ENCODE results near the gene ANKLE1. TPM values are rescaled to one million over a fixed set of nuclear protein-coding genes. Genes with fewer than 3 reads are reported as not detected.
"Not testable (repeated sequence)": the region's sequence is repeated elsewhere in the genome, so short reads cannot be mapped to it uniquely, and the experiment has no call there.

Gene ANKLE1
- total and polyA plus RNA-seq, 8 donors: 0.45 to 2.4 (median 1.6) TPM

- H3K4me3 ChIP-seq: no peak overlapping the region
- H3K9me3 ChIP-seq: no peaks in the 10 kb centered on the region
- intact Hi-C loops (cut with DNase I): no loop called here
- TF ChIP-seq CTCF (IDR thresholded peaks at IDR 0.05): no peak
- no peaks in the 10 kb centered on the region for H3K27me3 ChIP-seq
- H3K4me1 ChIP-seq: peaks cover 6 to 16% of the 10 kb centered on the region in 2 donors
- DNase-seq (no peak), ATAC-seq (no peak)
- H3K36me3 ChIP-seq: peaks cover 0 to 25% of the 10 kb centered on the region in 2 donors
- H3K27ac ChIP-seq: peak overlapping the region in 1 of 2 donors; percentile 77
These were observed 15.7 kb upstream of the ANKLE1 start for GRCh38 chr19:17266026-17266425.

- Histone ChIP-seq H3K27me3 (no peaks in the 10 kb centered on the region), H3K36me3 (peaks cover 0 to 31% of the 10 kb centered on the region in 2 donors), H3K4me3 (peak overlapping the region in 1 of 2 donors; percentile 83), H3K27ac (peak overlapping the region in 1 of 2 donors; percentile 77), H3K4me1 (peaks cover 6 to 15% of the 10 kb centered on the region in 2 donors), H3K9me3 (no peaks in the 10 kb centered on the region)
- ATAC-seq (no peak), DNase-seq (no peak)
- TF ChIP-seq CTCF (IDR thresholded peaks at IDR 0.05): no peak
- intact Hi-C loops (cut with DNase I): no loop called here
These were observed 15.1 kb upstream of the ANKLE1 start for GRCh38 chr19:17266589-17266974.

GRCh38 chr19:17266975-17267788, 14.5 kb upstream of the ANKLE1 start, which contains the start of gene BABAM1:
BABAM1 (plus strand) TSS chr19:17267443; CDS start chr19:17268807, 1,364 bp downstream.
- Histone ChIP-seq H3K27me3 (no peaks in the 10 kb centered on the region), H3K36me3 (peaks cover 0 to 37% of the 10 kb centered on the region in 2 donors), H3K27ac (peak within 1 kb of the TSS; percentile 65 to 77), H3K9me3 (no peaks in the 10 kb centered on the region), H3K4me3 (peak within 1 kb of the TSS; percentile 82 to 83), H3K4me1 (peaks cover 6 to 15% of the 10 kb centered on the region in 2 donors)
- intact Hi-C loops (cut with DNase I): no loop called here
- ATAC-seq (peak; percentile 98), DNase-seq (peak; percentile 93 to 97 (median 96))
- no peak for TF ChIP-seq CTCF (IDR thresholded peaks at IDR 0.05)

- ATAC-seq (no peak), DNase-seq (no peak)
- Histone ChIP-seq H3K4me1 (peaks cover 6 to 15% of the 10 kb centered on the region in 2 donors), H3K4me3 (no peak overlapping the region), H3K27ac (no peak overlapping the region), H3K27me3 (no peaks in the 10 kb centered on the region), H3K9me3 (no peaks in the 10 kb centered on the region), H3K36me3 (peaks cover 0 to 53% of the 10 kb centered on the region in 2 donors)
- no peak for TF ChIP-seq CTCF (IDR thresholded peaks at IDR 0.05)
- intact Hi-C loops (cut with DNase I): no loop called here
These were observed 12.9 kb upstream of the ANKLE1 start for GRCh38 chr19:17268754-17269153.

- not testable (repeated sequence) for H3K27me3 ChIP-seq, H3K9me3 ChIP-seq, ATAC-seq, H3K4me3 ChIP-seq, DNase-seq, H3K4me1 ChIP-seq, H3K27ac ChIP-seq
- intact Hi-C loops (cut with DNase I): loop anchor here in 1 of 2 donors (10.0 kb wide), 1 partner anchor 210 kb away; no protein-coding TSS in a partner anchor
- peaks cover 0 to 94% of the 10 kb centered on the region in 2 donors for H3K36me3 ChIP-seq
These were observed 6.8 kb upstream of the ANKLE1 start for GRCh38 chr19:17274892-17275291.

All from left lung (tissue), 10 donors.